Measurements from ENCODE around the gene ITGA3. TPM values are rescaled to one million over a fixed set of nuclear protein-coding genes. Genes with fewer than 3 reads are reported as not detected.

ITGA3 gene
- total RNA-seq, 1 donor from 2014 or later, result 23.4 TPM

DNA sequence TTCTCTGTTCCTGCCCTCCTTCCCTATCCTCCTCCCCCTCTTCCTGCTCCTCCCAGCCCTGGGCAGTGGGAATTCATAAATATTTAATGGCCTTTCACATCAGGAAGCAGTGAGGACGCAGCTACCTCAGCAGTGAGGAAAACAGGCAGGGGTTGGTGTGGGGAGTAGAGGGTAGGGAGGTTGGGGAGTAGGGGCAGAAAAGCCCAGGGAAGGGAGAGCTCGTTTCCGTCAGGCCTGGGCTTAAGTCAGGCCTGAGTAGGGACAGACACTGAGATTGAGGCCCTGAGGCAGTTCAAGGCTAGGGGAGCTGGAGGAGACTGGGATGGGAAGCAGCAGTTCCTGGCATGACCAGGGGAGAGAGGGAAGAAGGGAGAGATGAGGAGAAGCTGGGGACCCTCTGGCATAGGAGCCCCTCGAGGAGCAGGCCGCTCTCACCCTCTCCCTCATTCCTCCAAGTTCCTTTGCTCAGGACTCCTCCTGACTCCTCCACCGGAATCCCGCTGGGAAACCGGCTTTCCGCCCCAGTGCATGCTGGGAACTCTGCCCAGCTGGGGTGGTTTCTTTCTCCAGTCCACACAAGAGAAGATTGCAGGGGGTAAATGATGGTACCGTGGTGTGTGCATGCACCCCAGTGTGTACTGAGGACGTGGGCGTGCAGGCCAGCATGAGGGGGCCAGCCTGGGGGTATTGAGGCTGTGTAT is 67.9 kb downstream of the ITGA3 start:
- intact Hi-C loops (cut with micrococcal nuclease), result no loop called here

DNA sequence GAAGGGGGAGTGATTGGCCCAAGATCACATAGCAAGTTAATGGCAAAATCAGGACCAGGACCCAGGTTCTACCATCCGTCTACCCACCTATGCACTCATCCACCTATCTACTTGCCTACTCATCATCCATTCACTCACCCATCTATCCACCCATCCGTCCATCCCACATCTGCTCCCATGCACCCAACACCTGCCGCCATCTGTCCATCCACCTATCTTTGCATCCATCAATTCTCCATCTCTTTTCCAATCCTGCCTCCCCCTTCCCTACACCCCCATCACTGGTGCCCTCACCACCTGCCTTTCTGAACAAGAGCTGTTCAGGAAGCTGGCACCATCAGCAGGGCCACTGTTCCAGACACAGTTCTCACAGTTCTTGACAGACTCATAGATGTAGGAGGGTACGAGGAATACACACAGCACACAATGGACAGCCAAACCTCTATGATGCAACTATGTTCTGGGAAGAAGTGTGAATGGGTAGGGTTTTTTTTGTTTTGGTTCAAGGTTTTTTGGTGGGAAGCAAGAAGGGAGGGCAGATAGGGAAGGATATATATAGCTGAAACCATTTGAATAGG is 69.6 kb downstream of the ITGA3 start:
- intact Hi-C loops (cut with micrococcal nuclease), result no loop called here

DNA sequence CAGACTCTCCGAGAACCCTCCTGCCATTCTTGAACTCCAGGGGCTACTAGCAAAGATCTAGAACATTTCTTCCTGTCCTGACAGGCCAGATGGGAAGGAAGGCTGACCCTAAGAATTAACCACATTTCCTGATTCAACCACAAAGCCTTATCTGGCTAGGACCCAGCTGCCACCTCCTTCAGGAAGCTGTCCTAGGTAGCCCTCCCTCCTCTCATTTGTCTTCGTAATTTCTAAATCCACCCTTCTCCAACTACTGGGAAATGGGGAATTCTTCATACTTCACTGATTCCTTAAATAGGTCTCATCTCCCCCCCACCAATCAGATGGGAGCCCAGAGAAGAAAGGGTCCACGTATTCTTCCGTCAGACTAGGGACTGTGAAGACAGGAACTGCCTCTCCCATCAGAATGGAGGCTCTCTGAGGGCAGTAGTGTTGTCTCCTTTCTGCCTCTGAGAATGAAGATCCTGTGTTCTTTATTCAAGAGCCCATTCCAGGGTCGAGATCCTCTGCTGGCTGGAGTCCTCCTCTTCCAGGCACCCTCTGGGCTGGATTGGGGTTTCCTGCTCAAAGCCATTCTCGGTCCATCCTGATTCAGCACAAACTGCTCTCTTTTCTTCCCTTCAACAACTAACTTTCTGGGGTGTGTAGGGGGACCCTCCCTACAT is 71.9 kb downstream of the ITGA3 start:
- intact Hi-C loops (cut with micrococcal nuclease), result no loop called here

DNA sequence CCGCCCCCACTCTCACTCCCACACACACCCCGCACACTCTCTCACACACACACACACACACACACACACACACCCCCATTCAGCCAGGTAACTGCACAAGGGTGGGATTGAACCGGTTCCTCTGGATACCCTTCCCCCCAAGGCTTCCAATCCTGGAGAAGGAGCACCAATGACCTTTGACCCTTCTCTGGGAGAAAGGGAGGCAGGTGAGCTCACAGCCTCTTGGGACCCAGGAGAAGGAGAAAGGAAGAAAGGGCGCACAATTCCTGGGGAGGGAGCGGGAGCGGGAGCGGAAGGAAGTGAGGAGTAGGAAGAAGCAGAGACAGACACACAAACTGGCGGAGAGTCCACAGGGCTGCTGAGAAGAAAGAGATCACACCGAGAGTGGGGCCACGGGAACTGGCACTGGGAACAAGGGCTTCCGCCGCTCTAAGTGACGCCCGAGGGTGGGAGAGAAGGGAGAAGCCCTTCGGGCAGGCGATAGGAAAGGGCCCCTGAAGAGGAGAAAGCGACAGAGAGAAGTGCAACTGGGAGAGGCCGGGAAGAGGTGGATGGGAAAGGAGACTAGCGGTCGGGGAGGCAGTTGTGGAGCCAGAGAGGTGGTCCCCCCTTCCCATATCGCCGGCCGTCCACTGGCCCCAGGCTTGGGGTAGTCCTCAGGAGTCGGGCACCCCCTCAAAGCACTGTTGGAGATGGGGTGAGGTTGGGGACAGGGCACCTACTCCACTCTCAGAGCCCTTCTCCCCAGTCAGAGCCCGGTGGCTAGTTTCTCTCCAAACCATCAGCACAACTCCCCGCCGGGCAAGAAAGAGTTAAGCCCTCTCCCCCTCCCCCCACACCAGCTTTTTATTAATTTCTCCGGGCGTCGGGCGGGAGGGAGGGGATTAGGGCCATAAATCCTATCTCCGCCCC is 72.8 kb downstream of the ITGA3 start:
- intact Hi-C loops (cut with micrococcal nuclease), result no loop called here

DNA sequence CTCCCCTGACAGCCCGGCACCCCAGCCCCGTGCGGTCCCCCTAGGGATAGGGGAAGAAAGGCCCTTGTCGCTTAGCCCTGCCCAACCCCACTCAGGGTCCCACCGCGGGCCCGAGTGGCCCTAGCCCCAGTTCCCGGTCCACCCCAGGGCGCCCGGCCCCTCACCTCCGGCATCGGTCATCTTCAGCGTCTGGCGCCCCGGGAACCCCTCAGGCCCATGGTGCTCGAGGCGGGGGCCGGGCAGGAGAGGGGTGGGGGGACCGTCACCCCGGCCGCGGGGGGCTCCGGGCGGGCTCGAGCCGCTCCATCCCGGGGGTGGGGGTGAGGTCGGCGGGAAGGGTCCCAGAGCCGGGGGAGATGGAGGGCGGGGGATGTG is 73.4 kb downstream of the ITGA3 start:
- intact Hi-C loops (cut with micrococcal nuclease), result no loop called here

DNA sequence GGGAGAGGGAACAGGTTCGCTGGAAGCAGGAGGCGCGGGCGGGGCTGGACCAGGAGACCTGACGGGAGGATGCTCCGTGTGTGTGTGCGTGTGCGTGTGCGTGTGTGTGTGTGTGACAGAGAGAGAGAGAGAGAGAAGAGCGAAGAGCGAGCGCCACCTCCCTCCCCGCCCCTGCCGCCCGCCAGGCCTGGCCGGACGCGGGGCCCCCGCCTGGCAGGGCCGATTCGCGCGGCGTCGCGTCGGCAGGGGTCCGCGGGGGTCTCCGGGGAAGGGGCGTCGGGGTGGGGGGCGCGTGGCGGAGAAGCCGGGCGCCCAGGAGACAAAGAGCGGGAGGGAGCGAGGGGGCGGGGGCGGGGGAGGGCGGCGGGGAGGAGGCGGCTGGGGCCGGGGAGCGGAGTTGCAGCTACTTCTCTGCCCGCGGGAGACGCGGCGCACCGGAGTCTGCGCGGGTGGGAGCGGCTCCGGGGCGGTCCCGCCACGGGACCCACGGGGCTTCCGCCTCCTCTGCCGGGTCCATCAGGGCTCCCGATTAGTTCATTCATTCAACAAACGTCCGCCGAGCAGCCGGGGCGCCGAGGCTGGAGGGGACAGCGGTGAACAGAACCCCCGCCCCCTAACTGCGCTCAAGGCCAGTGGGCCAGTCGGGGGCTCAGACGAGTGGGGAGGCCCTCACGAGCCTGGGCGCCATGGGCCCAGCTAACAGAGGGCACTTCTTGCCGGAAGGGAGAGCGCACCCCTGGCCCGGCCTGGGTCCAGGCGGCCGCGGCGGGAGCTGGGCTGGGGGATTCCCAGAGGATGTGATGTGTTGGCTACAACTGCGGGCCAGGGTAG is 74.0 kb downstream of the ITGA3 start, which contains the start of gene SAMD14:
SAMD14 (minus strand) TSS at position 433 of the 831 bp plus-strand sequence. CDS start 5,201 bp downstream, outside the sequence.
- intact Hi-C loops (cut with micrococcal nuclease), result loop anchor here (1.0 kb wide), 1 partner anchor 15 kb away; no protein-coding TSS in a partner anchor

DNA sequence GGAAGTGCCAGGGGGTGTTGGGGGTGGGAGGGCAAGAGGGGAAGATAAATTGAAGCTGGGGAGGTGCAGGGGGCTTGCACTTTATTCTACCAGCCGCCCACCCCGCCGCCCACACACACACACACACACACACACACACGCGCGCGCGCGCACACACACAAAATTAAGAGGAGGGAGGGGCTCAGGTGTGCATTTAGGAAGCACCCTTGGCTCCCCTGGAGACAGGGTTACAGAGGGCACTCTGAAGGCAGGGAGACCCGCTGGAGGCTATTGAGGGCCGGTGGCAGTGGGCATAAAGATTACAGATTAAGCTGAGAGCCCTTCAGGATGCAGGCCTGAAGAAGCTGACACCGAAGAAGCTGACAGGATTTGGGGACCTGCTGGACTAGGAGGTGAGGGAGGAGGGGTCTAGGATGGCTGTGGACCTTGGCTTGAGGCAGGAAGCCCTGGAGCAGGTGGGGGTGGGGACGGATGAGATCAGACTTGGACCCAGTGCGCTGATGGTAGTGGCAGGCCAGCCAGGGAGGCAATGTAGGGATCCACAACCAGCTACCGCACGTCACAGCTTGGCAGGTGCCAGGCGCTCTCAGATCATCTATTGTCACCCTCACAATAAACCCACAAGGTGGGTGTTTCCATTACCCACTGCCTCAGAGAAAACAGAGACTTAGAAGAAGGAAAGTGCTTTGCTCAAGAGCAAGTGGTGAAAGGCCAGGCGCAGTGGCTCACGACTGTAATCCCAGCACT is 74.8 kb downstream of the ITGA3 start:
- intact Hi-C loops (cut with micrococcal nuclease), result loop anchor here (1.0 kb wide), 2 partner anchors 10 to 15 kb away; no protein-coding TSS in a partner anchor

DNA sequence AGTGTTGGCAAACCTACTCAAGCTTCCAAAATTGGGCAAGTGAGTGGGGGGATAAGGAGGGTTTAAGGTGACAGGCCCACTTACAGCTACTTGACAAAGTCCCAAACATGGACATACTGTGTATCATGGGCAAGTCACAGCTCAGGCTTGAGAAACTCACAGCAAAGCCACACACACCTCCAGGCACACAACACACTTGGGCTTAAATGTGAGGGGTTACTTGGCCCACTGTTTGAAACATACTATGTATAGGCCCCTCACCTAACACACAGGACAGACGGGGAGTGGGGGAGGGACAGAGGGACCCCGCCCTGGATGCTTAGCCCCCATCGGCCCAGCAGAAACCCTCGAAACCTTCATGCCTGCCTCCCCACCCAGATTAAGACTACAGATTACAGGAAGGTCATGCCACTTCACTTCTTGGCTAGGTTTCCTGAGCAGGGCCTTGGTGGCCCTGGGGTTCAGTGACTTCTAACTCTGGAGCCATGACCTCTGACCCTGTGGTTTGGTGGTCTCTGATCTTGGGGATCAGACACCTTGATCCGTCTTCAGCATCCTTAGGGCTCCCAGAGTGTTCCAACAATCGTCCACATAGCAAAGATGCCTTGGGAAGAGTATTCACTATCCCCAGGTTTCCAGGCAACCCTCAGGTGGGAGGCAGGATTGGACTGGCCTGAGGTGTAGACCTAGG is 76.3 kb downstream of the ITGA3 start:
- intact Hi-C loops (cut with micrococcal nuclease), result no loop called here

DNA sequence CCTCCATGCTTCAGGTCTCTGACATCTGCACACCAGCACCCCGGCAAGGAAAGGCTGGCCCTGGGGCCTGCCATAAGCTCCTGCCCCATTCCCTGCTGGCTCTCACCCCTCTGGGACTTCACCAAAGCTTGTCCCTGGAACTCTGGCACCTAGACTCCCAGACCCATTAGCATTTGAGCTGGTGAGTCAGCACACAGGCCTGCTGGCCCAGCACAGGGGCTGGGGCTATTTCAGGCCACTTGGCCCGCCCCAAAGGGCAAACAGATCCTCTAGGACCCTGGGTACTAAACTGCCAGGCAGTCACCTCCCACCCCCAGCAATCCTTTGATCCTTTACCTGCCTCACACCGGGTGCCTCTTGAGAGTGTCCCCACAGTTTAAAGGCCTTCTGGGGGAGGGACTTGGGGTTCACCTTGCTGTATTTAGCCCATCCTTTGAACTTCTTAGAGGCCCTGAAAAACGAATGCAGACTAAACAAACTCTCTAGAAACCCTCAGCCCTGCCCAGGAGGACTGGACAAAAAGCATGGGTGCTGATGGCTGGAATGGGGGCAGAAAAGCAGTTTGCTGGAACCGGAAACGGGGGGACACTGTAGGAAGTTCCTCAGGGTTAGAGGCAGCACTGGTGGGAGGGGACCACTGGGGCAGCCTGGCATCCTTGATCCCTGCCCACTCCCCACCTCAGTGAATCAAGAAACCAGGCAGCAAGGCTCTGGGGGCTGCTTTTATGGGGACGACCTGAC is 77.3 kb downstream of the ITGA3 start:
- intact Hi-C loops (cut with micrococcal nuclease), result no loop called here

DNA sequence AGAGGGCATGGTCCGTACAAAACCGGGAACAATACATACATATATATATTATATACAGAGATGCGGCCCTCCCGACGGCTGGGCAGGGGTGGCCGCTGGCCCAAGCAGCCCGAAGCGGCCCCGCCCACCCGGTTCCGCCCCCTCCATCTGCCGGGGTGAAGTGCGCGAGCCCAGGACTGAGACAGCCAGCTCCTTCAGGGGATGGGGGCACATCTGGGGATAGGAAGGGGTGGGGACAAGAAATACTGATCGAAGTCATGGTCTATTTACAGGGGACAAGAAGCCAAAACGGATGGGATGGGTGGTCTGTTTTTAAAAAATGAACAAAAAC is 77.8 kb downstream of the ITGA3 start:
- intact Hi-C loops (cut with micrococcal nuclease), result no loop called here

DNA sequence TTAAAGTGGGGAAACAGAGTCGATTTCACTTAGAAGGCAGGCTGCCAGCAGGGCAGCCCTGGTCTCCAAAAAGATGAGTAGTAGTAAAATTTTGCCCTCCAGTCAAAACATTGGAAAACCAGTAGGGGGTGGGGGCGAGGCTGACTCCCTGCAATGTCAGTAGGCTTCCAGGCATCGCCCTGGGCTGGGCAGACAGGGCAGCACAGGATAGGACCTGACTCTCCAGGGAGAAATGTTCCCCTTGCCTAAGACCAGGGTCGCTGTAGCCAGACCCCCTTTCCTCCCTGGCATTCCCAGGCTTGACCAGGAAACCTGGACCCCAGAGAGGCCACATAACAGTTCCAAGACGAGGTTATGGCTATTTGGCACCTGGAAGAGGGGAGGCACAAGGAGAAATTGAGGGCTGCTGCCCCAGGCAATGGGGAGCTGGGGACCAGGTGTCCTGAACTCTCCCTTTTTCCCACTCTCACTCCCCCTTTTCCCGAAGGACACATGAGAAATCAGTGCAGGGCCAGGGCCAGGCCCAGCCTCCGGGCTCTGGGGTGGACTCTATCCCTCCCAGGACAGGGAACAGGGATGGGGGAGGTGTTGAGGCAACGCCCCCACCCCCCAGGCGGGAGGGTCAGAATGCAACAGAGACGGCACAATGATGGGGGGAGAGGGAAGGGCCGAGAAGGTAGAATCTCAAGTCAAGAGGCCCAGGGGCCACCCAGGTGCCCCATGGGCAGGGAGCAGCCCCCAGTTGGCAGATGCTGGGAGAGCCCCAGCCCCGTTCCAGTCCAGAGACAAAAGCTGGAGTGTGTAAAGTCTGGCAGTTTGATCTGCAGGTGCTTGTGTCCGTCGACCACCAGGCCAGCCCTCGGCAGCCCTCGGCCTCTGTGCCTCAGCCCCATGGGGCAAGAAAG is 78.5 kb downstream of the ITGA3 start:
- intact Hi-C loops (cut with micrococcal nuclease), result no loop called here

DNA sequence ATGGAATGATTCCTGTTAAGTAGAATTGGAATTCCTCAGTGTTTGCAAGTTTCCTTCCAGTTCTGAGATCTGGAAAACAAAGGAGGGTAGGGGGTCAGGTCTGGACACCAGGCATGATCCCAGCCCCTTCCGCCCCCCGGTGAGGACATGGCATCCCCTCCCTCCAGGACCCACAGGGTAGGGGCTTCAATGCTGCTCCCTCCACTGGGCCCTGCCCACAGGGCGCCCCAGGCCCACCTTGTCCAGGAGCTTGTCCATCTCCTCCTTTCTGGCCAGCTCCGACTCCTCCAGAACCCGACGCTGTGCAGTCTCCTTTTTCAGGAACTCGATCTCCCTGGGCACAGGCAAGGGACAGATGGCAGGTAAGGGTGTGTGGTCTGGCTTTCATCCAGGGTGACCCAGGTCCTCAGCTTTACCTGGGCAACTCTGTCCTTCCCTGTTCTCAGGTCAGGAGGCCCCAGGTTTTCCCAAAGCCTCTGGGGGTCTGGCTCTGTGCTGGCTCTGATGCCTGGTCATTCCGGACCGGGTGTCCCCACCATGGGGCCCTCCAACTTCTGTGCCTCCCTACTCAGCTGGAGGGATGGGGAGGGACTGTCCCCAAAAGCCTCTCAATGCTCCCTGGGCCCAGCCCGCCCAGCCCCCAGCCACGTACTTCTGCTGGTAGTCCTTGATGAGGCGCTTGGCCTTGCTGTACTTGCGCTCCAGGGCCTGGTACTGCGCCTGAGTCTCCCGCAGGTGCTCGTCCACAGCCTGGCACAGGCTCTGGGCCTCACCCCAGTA is 79.6 kb downstream of the ITGA3 start:
- intact Hi-C loops (cut with micrococcal nuclease), result no loop called here

DNA sequence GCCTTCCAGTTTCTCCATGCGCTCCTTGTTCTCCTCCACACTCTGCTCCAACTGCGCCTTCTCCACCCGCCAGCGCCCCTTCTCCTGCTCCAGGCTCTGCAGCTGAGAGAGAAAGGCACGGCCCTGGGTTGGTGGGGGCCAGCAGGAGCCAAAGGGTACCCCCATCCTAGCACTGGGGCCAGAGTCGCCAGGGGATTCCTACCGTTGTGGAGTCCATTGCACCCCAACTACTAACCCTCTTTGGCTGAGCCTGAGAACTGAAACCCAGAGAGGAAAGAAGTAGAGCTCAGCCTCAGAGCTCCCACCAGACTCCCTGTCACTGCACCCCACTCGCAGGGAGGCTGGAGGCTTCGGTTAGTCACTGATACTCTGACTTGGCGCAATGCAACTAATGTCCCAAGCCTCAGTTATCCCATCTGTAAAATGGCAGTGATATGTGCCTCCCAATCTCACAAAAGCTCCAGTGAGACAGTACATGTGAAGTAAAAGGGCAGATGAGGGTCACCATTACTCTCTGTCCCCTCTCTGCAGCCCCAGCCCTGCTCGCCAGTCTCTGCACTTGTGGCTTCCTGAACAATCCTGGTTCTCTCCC is 80.3 kb downstream of the ITGA3 start:
- intact Hi-C loops (cut with micrococcal nuclease), result no loop called here

DNA sequence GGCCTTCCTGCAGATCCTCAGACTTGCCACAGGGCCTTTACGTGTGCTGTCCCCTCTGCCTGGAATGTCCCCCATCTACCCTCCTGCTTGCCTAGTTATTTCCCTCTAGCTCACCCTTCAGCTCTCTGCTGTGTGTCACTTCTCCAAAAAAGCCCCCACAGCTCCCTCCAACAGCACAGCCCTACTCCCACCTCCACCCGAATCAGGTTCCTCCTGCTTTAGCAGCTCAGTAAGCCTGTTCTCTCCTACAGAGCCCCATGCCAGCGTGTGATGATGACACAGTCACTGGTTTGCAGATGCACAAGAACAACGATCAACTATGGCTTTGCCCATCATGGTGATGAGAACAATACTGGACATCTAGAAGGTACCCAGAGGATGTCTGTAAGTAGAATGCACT is 81.1 kb downstream of the ITGA3 start:
- intact Hi-C loops (cut with micrococcal nuclease), result no loop called here

DNA sequence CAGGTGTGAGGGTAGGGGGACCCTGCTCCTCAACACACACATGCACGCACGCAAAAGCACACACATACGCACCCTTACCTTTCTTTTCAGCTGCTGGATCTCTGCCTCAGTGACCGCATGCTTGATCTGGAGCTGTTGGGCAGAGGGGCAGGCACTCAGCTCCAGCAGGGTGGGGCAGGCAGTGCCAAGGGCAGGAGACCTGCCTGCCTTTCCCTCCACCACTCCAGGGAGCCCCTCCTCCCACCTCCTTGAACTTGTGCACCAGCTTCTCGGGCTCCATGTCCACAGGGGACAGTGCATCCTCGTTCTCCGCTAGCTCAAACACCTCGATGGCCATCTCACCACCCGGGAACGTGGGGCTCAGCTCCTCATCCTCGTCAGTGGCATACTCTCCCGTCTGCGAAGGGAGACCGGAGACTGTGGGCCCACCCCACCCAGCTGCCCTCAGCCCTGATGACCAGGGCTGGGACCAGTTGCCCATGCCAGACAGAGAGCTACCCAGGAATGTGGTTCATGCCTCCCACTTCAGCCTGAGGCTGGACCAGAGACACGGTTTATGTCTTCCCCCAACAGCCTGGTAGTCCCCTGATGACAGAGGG is 83.4 kb downstream of the ITGA3 start:
- intact Hi-C loops (cut with micrococcal nuclease), result no loop called here

Data from T-helper 1 cell treated with Interleukin-12 subunit alpha and Interleukin-12 subunit beta and Interleukin-4 antibody, amounts not matched to agents 30 ng/mL and 1 ng/mL, for 36 hours (primary cell).